ENCODE measurements around the gene PKP3.

The PKP3 gene

GRCh38 chr11:413120-414081 lies 19.4 kb downstream of the PKP3 start:
- ChIA-PET CTCF (no interaction called here), POLR2A (no interaction called here)
- no peak for DNase-seq (ENCODE audit: extremely low spot score)
- no peak for TF ChIP-seq CTCF (IDR thresholded peaks at IDR 0.05; ENCODE audit: control extremely low read depth, extremely low read depth, low read depth, missing control alignments)

GRCh38 chr11:414318-414857 lies 20.4 kb downstream of the PKP3 start:
- ChIA-PET CTCF (no interaction called here), POLR2A (no interaction called here)
- TF ChIP-seq CTCF (IDR thresholded peaks at IDR 0.05; ENCODE audit: control extremely low read depth, extremely low read depth, low read depth, missing control alignments), result no peak
- no peak for DNase-seq (ENCODE audit: extremely low spot score)

- DNase-seq (ENCODE audit: extremely low spot score), result no peak
- TF ChIP-seq CTCF (IDR thresholded peaks at IDR 0.05; ENCODE audit: control extremely low read depth, extremely low read depth, low read depth, missing control alignments), result no peak
- ChIA-PET CTCF (no interaction called here), POLR2A (no interaction called here)
Measured at GRCh38 chr11:415640-416041, 21.6 kb downstream of the PKP3 start.

GRCh38 chr11:416051-416756 lies 22.2 kb downstream of the PKP3 start:
- POLR2A ChIA-PET, result no interaction called here
- DNase-seq (ENCODE audit: extremely low spot score), result no peak
- CTCF ChIA-PET, result interaction anchor here (1.5 kb wide), 1 partner anchor 103 kb away, joined by 4 read pairs; no protein-coding TSS in a partner anchor
- TF ChIP-seq CTCF (IDR thresholded peaks at IDR 0.05; ENCODE audit: control extremely low read depth, extremely low read depth, low read depth, missing control alignments), result no peak

- no peak for DNase-seq (ENCODE audit: extremely low spot score)
- ChIA-PET CTCF (interaction anchor here (1.5 kb wide), 1 partner anchor 102 kb away, joined by 4 read pairs; no protein-coding TSS in a partner anchor), POLR2A (no interaction called here)
- TF ChIP-seq CTCF (IDR thresholded peaks at IDR 0.05; ENCODE audit: control extremely low read depth, extremely low read depth, low read depth, missing control alignments), result no peak
Measured at GRCh38 chr11:416757-417621, 23.0 kb downstream of the PKP3 start.

All from GM10248 (cell line).